WTC11 (cell line): ENCODE measurements around the gene SUN2. TPM values are rescaled to one million over a fixed set of nuclear protein-coding genes. Genes with fewer than 3 reads are reported as not detected.

Experiments used
- ATAC-seq: fragments of 200-7000 bp; cut with Tn5 transposase; 2 replicates; pipeline ENCODE4 v1.10.0; 2021; ENCODE audit warnings: mild to moderate bottlenecking, moderate library complexity
- CTCF ChIA-PET: fragments of 300-600 bp; sonication (Branson Sonifier 250); formaldehyde crosslinking; loops from one replicate; lab custom pipeline; 2021; ENCODE audit warnings: antibody characterized with exemption; lab: Charles Lee
- POLR2A ChIA-PET: fragments of 350-600 bp; sonication (Branson Sonifier 250); formaldehyde crosslinking; loops from one replicate; lab custom pipeline; 2021; ENCODE audit warnings: antibody characterized with exemption; lab: Charles Lee
- DNase-seq: peaks from one replicate; pipeline ENCODE4 v3.0.0; 2021; ENCODE audit warnings: low spot score
- H3K27ac Mint-ChIP-seq: 2 replicates; pipeline ENCODE4 v1.8.0; 2021; ENCODE audit warnings: mixed read lengths
- H3K27me3 Mint-ChIP-seq: 2 replicates; pipeline ENCODE4 v1.8.0; 2021; ENCODE audit warnings: low read depth, mild to moderate bottlenecking, moderate library complexity, mixed read lengths
- H3K36me3 Mint-ChIP-seq: 2 replicates; pipeline ENCODE4 v1.8.0; 2021; ENCODE audit warnings: mixed read lengths
- H3K4me1 Mint-ChIP-seq: 2 replicates; pipeline ENCODE4 v1.8.0; 2022; ENCODE audit warnings: mixed read lengths
- H3K4me3 Mint-ChIP-seq: 2 replicates; pipeline ENCODE4 v1.8.0; 2021; ENCODE audit warnings: mild to moderate bottlenecking, moderate library complexity, mixed read lengths
- H3K9me3 Mint-ChIP-seq: 2 replicates; pipeline ENCODE4 v1.8.0; 2021; ENCODE audit warnings: mixed read lengths
- FOXJ3 ChIP-seq: sonication (generic); formaldehyde crosslinking; IDR thresholded peaks from 2 replicates; pipeline ENCODE4 v1.9.0; 2021; ENCODE audit warnings: missing genetic modification reagents, mild to moderate bottlenecking, borderline replicate concordance
- FOXK1 ChIP-seq: sonication (generic); formaldehyde crosslinking; IDR thresholded peaks from 2 replicates; pipeline ENCODE4 v1.8.0; 2022; ENCODE audit warnings: mild to moderate bottlenecking, moderate library complexity, missing genetic modification reagents
- FOXP1 ChIP-seq: sonication (generic); formaldehyde crosslinking; IDR thresholded peaks from 2 replicates; pipeline ENCODE4 v1.8.0; 2022; ENCODE audit warnings: missing genetic modification reagents, mild to moderate bottlenecking, moderate library complexity, borderline replicate concordance
- FOXP4 ChIP-seq: sonication (generic); formaldehyde crosslinking; IDR thresholded peaks from 2 replicates; pipeline ENCODE4 v1.8.0; 2022; ENCODE audit warnings: mild to moderate bottlenecking, missing genetic modification reagents
- HMGA2 ChIP-seq: fragments of 250-450 bp; sonication (Bioruptor Pico); IDR thresholded peaks from 2 replicates; pipeline ENCODE4 v1.4.0; 2021; ENCODE audit warnings: mild to moderate bottlenecking, moderate library complexity
- KAT7 ChIP-seq: sonication (generic); formaldehyde crosslinking; IDR thresholded peaks from 2 replicates; pipeline ENCODE4 v1.8.1; 2023; ENCODE audit warnings: missing genetic modification reagents, mild to moderate bottlenecking, borderline replicate concordance
- MAX ChIP-seq: sonication (generic); formaldehyde crosslinking; IDR thresholded peaks from 2 replicates; pipeline ENCODE4 v1.8.0; 2022; ENCODE audit warnings: mild to moderate bottlenecking, missing genetic modification reagents
- NFYB ChIP-seq: sonication (generic); formaldehyde crosslinking; conservative IDR thresholded peaks from 2 replicates; pipeline ENCODE4 v1.8.0; 2022; ENCODE audit warnings: low read depth, missing genetic modification reagents
- PREB ChIP-seq: sonication (generic); formaldehyde crosslinking; IDR thresholded peaks from 2 replicates; pipeline ENCODE4 v1.8.1; 2022; ENCODE audit warnings: mild to moderate bottlenecking, missing genetic modification reagents, moderate library complexity, borderline replicate concordance
- RELA ChIP-seq: sonication (generic); formaldehyde crosslinking; IDR thresholded peaks from 2 replicates; pipeline ENCODE4 v1.8.1; 2022; ENCODE audit warnings: missing genetic modification reagents, mild to moderate bottlenecking, borderline replicate concordance
- SP1 ChIP-seq: sonication (generic); formaldehyde crosslinking; conservative IDR thresholded peaks from 2 replicates; pipeline ENCODE4 v1.8.1; 2022; ENCODE audit warnings: missing genetic modification reagents
- TEAD4 ChIP-seq: sonication (generic); formaldehyde crosslinking; IDR thresholded peaks from 2 replicates; pipeline ENCODE4 v1.8.0; 2022; ENCODE audit warnings: mild to moderate bottlenecking, missing genetic modification reagents
- ZNF219 ChIP-seq: sonication (generic); formaldehyde crosslinking; IDR thresholded peaks from 2 replicates; pipeline ENCODE4 v1.8.0; 2023; ENCODE audit warnings: missing genetic modification reagents, mild to moderate bottlenecking, borderline replicate concordance
- ZNF263 ChIP-seq: sonication (generic); formaldehyde crosslinking; IDR thresholded peaks from 2 replicates; pipeline ENCODE4 v1.8.1; 2022; ENCODE audit warnings: low read depth, mild to moderate bottlenecking, moderate library complexity, missing genetic modification reagents
- ZNF425 ChIP-seq: fragments of 250-450 bp; sonication (Bioruptor Pico); conservative IDR thresholded peaks from 2 replicates; pipeline ENCODE4 v1.9.0; 2021; ENCODE audit warnings: mild to moderate bottlenecking
- total RNA-seq: library from RNA; stranded (reverse); gene quantifications from 3 replicates; pipeline ENCODE4 v1.2.3, GENCODE V29; 2021
- TF ChIP-seq, protein P1 (sequence below): sonication (generic); formaldehyde crosslinking; IDR thresholded peaks from 2 replicates; pipeline ENCODE4 v1.8.0; 2022; ENCODE audit warnings: mild to moderate bottlenecking, missing genetic modification reagents
- TF ChIP-seq, protein P2 (sequence below): sonication (generic); formaldehyde crosslinking; IDR thresholded peaks from 2 replicates; pipeline ENCODE4 v1.8.0; 2022; ENCODE audit warnings: mild to moderate bottlenecking, missing genetic modification reagents
- TF ChIP-seq, protein P3 (sequence below): sonication (generic); formaldehyde crosslinking; IDR thresholded peaks from 2 replicates; pipeline ENCODE4 v1.8.1; 2023; ENCODE audit warnings: mild to moderate bottlenecking, missing genetic modification reagents, moderate library complexity
- TF ChIP-seq, protein P4 (sequence below): sonication (generic); formaldehyde crosslinking; IDR thresholded peaks from 2 replicates; pipeline ENCODE4 v1.8.1; 2023; ENCODE audit warnings: mild to moderate bottlenecking, moderate library complexity, missing genetic modification reagents

Gene SUN2
- total RNA-seq, 1 experiment from 2014 or later, result 30.1 TPM

DNA sequence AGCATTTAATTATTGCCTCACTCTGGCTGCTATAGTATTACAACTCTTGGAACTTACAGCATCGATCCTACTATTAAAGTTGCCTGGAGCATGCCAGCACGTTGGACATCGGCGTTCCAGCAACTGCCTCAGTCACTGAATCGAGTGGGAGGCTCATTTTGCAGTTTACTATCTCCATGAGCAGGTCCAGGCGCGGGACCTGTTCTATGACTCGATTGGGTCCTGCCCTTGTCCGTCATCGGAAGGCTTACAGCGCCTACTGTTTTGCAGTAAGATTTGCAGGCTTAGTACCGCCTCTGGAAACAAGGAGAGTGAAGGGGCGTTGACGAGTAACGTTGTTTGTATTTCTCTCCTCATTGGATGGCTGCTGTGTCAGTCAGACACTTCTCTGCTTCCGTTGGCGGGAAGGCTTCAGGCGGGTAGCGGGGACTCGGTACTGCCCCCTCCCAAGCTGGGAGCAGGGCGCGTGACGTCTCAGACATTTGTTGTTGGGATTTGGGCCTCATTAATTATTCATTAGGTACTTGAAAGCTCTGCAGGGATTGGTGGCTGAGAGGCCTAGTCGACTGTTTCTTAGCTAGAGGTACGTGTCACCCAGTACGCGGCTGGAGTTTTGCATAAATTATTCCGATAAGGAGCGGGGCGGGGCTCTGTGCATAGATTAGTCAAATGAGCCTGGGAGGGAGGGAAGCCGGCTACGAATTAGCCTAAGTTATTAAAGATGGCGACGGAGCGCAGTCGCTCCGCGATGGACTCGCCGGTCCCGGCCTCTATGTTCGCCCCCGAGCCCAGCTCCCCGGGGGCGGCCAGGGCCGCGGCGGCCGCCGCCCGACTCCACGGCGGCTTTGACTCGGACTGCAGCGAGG is 50.3 kb downstream of the SUN2 start, which contains the start of gene GTPBP1:
TSS of gene GTPBP1 (plus strand) at position 710 of the 866 bp plus-strand sequence. CDS start at position 722, 12 bp downstream.
- H3K27me3 Mint-ChIP-seq, result no peaks in the 10 kb centered on the region; the same call in 1 of the 2 replicates
- POLR2A ChIA-PET, result interaction anchor here (0.9 kb wide), 1 partner anchor 24 kb away, joined by 3 read pairs; the partner anchor contains the start of gene TOMM22
- CTCF ChIA-PET, result interaction anchor here (0.6 to 1.5 kb wide), 7 partner anchors 19 to 608 kb away, joined by 3 to 10 read pairs (median 4); partner anchors contain the start of gene TOMM22
- DNase-seq (peak; percentile 97), ATAC-seq (peak; percentile 91)
- no peaks in the 10 kb centered on the region for H3K9me3 Mint-ChIP-seq
- peaks cover 57% of the 10 kb centered on the region for H3K4me1 Mint-ChIP-seq
- H3K4me3 Mint-ChIP-seq, result peak within 1 kb of the TSS; percentile 91
- peak within 1 kb of the TSS; percentile 100 for H3K27ac Mint-ChIP-seq
- TF ChIP-seq, protein P1, sequence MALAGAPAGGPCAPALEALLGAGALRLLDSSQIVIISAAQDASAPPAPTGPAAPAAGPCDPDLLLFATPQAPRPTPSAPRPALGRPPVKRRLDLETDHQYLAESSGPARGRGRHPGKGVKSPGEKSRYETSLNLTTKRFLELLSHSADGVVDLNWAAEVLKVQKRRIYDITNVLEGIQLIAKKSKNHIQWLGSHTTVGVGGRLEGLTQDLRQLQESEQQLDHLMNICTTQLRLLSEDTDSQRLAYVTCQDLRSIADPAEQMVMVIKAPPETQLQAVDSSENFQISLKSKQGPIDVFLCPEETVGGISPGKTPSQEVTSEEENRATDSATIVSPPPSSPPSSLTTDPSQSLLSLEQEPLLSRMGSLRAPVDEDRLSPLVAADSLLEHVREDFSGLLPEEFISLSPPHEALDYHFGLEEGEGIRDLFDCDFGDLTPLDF (CRISPR knock-in tag), result no peak
- TF ChIP-seq, protein P2, sequence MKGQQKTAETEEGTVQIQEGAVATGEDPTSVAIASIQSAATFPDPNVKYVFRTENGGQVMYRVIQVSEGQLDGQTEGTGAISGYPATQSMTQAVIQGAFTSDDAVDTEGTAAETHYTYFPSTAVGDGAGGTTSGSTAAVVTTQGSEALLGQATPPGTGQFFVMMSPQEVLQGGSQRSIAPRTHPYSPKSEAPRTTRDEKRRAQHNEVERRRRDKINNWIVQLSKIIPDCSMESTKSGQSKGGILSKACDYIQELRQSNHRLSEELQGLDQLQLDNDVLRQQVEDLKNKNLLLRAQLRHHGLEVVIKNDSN, result peak; percentile 73; the same call in 1 of the 2 replicates
- TF ChIP-seq SP1 (CRISPR knock-in tag) (peak; percentile 88), MAX (CRISPR knock-in tag) (peak; percentile 68), FOXK1 (CRISPR knock-in tag) (peak; percentile 97), HMGA2 (CRISPR knock-in tag) (no peak), NFYB (CRISPR knock-in tag) (peak; percentile 93)
- TF ChIP-seq, protein P3, sequence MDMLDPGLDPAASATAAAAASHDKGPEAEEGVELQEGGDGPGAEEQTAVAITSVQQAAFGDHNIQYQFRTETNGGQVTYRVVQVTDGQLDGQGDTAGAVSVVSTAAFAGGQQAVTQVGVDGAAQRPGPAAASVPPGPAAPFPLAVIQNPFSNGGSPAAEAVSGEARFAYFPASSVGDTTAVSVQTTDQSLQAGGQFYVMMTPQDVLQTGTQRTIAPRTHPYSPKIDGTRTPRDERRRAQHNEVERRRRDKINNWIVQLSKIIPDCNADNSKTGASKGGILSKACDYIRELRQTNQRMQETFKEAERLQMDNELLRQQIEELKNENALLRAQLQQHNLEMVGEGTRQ (CRISPR knock-in tag), result peak; percentile 71
- TF ChIP-seq, protein P4, sequence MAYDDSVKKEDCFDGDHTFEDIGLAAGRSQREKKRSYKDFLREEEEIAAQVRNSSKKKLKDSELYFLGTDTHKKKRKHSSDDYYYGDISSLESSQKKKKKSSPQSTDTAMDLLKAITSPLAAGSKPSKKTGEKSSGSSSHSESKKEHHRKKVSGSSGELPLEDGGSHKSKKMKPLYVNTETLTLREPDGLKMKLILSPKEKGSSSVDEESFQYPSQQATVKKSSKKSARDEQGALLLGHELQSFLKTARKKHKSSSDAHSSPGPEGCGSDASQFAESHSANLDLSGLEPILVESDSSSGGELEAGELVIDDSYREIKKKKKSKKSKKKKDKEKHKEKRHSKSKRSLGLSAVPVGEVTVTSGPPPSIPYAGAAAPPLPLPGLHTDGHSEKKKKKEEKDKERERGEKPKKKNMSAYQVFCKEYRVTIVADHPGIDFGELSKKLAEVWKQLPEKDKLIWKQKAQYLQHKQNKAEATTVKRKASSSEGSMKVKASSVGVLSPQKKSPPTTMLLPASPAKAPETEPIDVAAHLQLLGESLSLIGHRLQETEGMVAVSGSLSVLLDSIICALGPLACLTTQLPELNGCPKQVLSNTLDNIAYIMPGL (CRISPR knock-in tag), result no peak
- peaks cover 3% of the 10 kb centered on the region; the same call in 1 of the 2 replicates for H3K36me3 Mint-ChIP-seq

GRCh38 chr22:38704654-38705234 is 51.1 kb downstream of the SUN2 start:
- H3K36me3 Mint-ChIP-seq, result no peaks in the 10 kb centered on the region; the same call in 1 of the 2 replicates
- TF ChIP-seq, protein P2, result no peak
- no peak for TF ChIP-seq ZNF219 (CRISPR knock-in tag)
- no peak for TF ChIP-seq KAT7
- no peak for TF ChIP-seq TEAD4 (CRISPR knock-in tag)
- TF ChIP-seq RELA (CRISPR knock-in tag), result no peak
- no peak for TF ChIP-seq PREB (CRISPR knock-in tag)
- no peak for TF ChIP-seq FOXJ3 (CRISPR knock-in tag)
- TF ChIP-seq FOXP1 (CRISPR knock-in tag), result no peak
- TF ChIP-seq ZNF263, result no peak
- no peak for TF ChIP-seq ZNF425
- no peak for TF ChIP-seq FOXP4

More at GRCh38 chr22:38704654-38705234, 51.1 kb downstream of the SUN2 start:
- peak overlapping the region; percentile 83 for H3K4me3 Mint-ChIP-seq
- POLR2A ChIA-PET, result no interaction called here
- CTCF ChIA-PET, result interaction anchor here (0.9 to 1.5 kb wide), 3 partner anchors 61 to 607 kb away, joined by 4 to 9 read pairs (median 4); no protein-coding TSS in a partner anchor
- H3K4me1 Mint-ChIP-seq, result peaks cover 59% of the 10 kb centered on the region
- no peaks in the 10 kb centered on the region; the same call in 1 of the 2 replicates for H3K27me3 Mint-ChIP-seq
- no peak for ATAC-seq
- H3K27ac Mint-ChIP-seq, result peak overlapping the region; percentile 100
- H3K9me3 Mint-ChIP-seq, result no peaks in the 10 kb centered on the region
- DNase-seq, result no peak
